ENCODE measurements around the gene SLC25A12. TPM values are rescaled to one million over a fixed set of nuclear protein-coding genes. Genes with fewer than 3 reads are reported as not detected.
A peak's percentile ranks its signal among the peaks of the same experiment; 100 is the strongest.
"Not testable (repeated sequence)": the region's sequence is repeated elsewhere in the genome, so short reads cannot be mapped to it uniquely, and the experiment has no call there.

Gene SLC25A12
- total RNA-seq, 2 experiments from 2014 or later, result 15.1 to 17.0 TPM

GRCh38 chr2:171919453-171919852 is 25.4 kb upstream of the SLC25A12 start:
- DNase-seq, result no peak
- H3K27me3 Mint-ChIP-seq, result no peaks in the 10 kb centered on the region
- peaks cover 1% of the 10 kb centered on the region for H3K36me3 Mint-ChIP-seq
- H3K27ac Mint-ChIP-seq, result no peak overlapping the region
- peaks cover 19% of the 10 kb centered on the region for H3K4me1 Mint-ChIP-seq (ENCODE audit: low read depth)
- intact Hi-C loops (cut with micrococcal nuclease), result no loop called here
- H3K4me3 Mint-ChIP-seq, result no peak overlapping the region
- ChIA-PET POLR2A (no interaction called here), CTCF (no interaction called here)
- H3K9me3 Mint-ChIP-seq, result no peaks in the 10 kb centered on the region

- no peak for DNase-seq
- Mint-ChIP-seq H3K9me3 (no peaks in the 10 kb centered on the region), H3K27ac (no peak overlapping the region), H3K4me1 (ENCODE audit: low read depth) (peaks cover 4% of the 10 kb centered on the region), H3K4me3 (no peak overlapping the region), H3K36me3 (no peaks in the 10 kb centered on the region), H3K27me3 (peaks cover 2% of the 10 kb centered on the region)
- CTCF ChIA-PET, result no interaction called here
- POLR2A ChIA-PET, result no interaction called here
- intact Hi-C loops (cut with micrococcal nuclease), result no loop called here
Observed at GRCh38 chr2:171913517-171913916, 19.5 kb upstream of the SLC25A12 start.

- POLR2A ChIA-PET, result no interaction called here
- intact Hi-C loops (cut with micrococcal nuclease), result no loop called here
- no peak for DNase-seq
- Mint-ChIP-seq H3K4me3 (no peak overlapping the region), H3K9me3 (no peaks in the 10 kb centered on the region), H3K4me1 (ENCODE audit: low read depth) (peaks cover 4% of the 10 kb centered on the region), H3K36me3 (no peaks in the 10 kb centered on the region), H3K27ac (no peak overlapping the region), H3K27me3 (peaks cover 2% of the 10 kb centered on the region)
- CTCF ChIA-PET, result no interaction called here
Observed at GRCh38 chr2:171910494-171910893, 16.4 kb upstream of the SLC25A12 start.

- H3K36me3 Mint-ChIP-seq, result no peaks in the 10 kb centered on the region
- H3K4me3 Mint-ChIP-seq, result no peak overlapping the region
- peaks cover 4% of the 10 kb centered on the region for H3K4me1 Mint-ChIP-seq (ENCODE audit: low read depth)
- no peak for DNase-seq
- peaks cover 2% of the 10 kb centered on the region for H3K27me3 Mint-ChIP-seq
- no peak overlapping the region for H3K27ac Mint-ChIP-seq
- ChIA-PET POLR2A (no interaction called here), CTCF (interaction anchor here (0.7 kb wide), 1 partner anchor 520 kb away, joined by 4 read pairs; no protein-coding TSS in a partner anchor)
- H3K9me3 Mint-ChIP-seq, result no peaks in the 10 kb centered on the region
- intact Hi-C loops (cut with micrococcal nuclease), result no loop called here
Observed at GRCh38 chr2:171909266-171909665, 15.2 kb upstream of the SLC25A12 start.

GRCh38 chr2:171908235-171908634 is 14.2 kb upstream of the SLC25A12 start:
- POLR2A ChIA-PET, result interaction anchor here (0.8 kb wide), 1 partner anchor 14 kb away, joined by 3 read pairs; the partner anchor contains the start of gene HAT1
- H3K9me3 Mint-ChIP-seq, result no peaks in the 10 kb centered on the region

DNA sequence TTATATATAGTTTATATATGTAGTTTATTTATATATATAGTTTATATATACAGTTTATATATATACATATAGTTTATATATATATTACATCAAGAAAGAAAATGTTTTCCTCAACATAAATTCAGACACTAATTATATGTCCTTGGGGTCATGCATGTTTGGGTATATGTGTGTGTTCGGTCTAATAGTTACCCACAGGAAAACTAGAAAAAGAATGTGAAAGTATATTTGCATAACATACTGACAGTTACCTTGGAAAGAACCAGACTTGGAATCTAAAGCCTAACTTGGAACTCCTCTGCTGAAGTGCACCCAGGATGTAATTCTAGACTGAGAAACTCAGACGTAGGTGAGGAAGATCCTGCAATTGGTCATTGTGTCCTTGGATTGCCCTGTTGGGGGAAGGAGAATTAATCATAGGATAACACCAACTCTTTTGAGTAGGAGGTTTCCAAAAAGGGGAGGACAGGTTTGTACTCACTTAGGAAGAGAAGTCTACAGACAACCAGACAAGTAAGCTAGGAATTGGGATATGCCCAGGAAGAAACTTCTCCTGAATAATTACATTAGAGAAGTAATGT is 8.9 kb upstream of the SLC25A12 start:
- DNase-seq, result no peak
- intact Hi-C loops (cut with micrococcal nuclease), result no loop called here
- ChIA-PET CTCF (no interaction called here), POLR2A (no interaction called here)
- no peaks in the 10 kb centered on the region for H3K4me1 Mint-ChIP-seq (ENCODE audit: low read depth)
- H3K36me3 Mint-ChIP-seq, result no peaks in the 10 kb centered on the region
- H3K9me3 Mint-ChIP-seq, result no peaks in the 10 kb centered on the region
- H3K27me3 Mint-ChIP-seq, result no peaks in the 10 kb centered on the region
- no peak overlapping the region for H3K27ac Mint-ChIP-seq
- no peak overlapping the region for H3K4me3 Mint-ChIP-seq

More at GRCh38 chr2:171908235-171908634, 14.2 kb upstream of the SLC25A12 start:
- Mint-ChIP-seq H3K4me1 (ENCODE audit: low read depth) (peaks cover 4% of the 10 kb centered on the region), H3K27me3 (peaks cover 2% of the 10 kb centered on the region), H3K4me3 (no peak overlapping the region), H3K36me3 (no peaks in the 10 kb centered on the region), H3K27ac (no peak overlapping the region)
- intact Hi-C loops (cut with micrococcal nuclease), result no loop called here
- CTCF ChIA-PET, result no interaction called here
- DNase-seq, result no peak

- H3K27ac Mint-ChIP-seq; intact Hi-C loops (cut with micrococcal nuclease); H3K27me3 Mint-ChIP-seq; H3K36me3 Mint-ChIP-seq; DNase-seq; H3K9me3 Mint-ChIP-seq; CTCF ChIA-PET; POLR2A ChIA-PET; H3K4me3 Mint-ChIP-seq; H3K4me1 Mint-ChIP-seq (ENCODE audit: low read depth): not testable (repeated sequence)
Observed at GRCh38 chr2:171899623-171900282, 5.7 kb upstream of the SLC25A12 start.

DNA sequence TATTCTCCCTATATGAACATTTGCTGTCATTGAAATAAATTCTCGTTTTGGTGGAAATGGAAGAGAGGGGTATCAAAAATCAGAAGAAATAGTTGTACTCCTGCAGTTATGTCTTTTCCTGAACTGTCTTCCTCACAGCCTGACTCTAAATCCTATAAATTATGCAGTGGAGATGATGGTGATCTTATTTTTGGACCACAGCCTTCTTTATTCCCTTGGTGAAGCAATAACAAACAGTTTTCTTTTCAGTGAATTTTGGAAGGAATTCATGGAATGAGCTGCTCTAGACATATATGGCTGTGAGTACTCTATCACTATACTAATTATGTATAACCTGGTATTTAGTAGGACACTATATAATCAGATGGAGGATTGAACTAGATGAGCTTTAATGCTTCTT is 1.7 kb upstream of the SLC25A12 start:
- ChIA-PET POLR2A (interaction anchor here (1.5 kb wide), 1 partner anchor 27 kb away, joined by 4 read pairs; the partner anchor contains the start of gene HAT1), CTCF (no interaction called here)
- Mint-ChIP-seq H3K27ac (no peak overlapping the region), H3K4me1 (ENCODE audit: low read depth) (peaks cover 21% of the 10 kb centered on the region), H3K9me3 (no peaks in the 10 kb centered on the region), H3K36me3 (peaks cover 8% of the 10 kb centered on the region), H3K27me3 (peaks cover 3% of the 10 kb centered on the region), H3K4me3 (no peak overlapping the region)
- DNase-seq, result no peak
- intact Hi-C loops (cut with micrococcal nuclease), result no loop called here

- ChIA-PET CTCF (interaction anchor here (0.9 to 2.8 kb wide), 3 partner anchors 18 to 208 kb away, joined by 3 to 8 read pairs (median 3); partner anchors contain the start of genes DLX2 and HAT1), POLR2A (interaction anchor here (1.1 to 2.7 kb wide), 4 partner anchors 12 to 965 kb away, joined by 3 to 18 read pairs (median 4); partner anchors contain the start of gene GORASP2)
- Mint-ChIP-seq H3K36me3 (peaks cover 14% of the 10 kb centered on the region), H3K27me3 (peaks cover 3% of the 10 kb centered on the region), H3K27ac (peak overlapping the region; percentile 60), H3K4me1 (ENCODE audit: low read depth) (peaks cover 23% of the 10 kb centered on the region), H3K9me3 (no peaks in the 10 kb centered on the region), H3K4me3 (peak overlapping the region; percentile 96)
- DNase-seq, result no peak
- intact Hi-C loops (cut with micrococcal nuclease), result loop anchor here (1.0 kb wide), 1 partner anchor 28 kb away; the partner anchor contains the start of gene HAT1
Observed at GRCh38 chr2:171894612-171894947, 536 bp upstream of the SLC25A12 start.

- peaks cover 26% of the 10 kb centered on the region for H3K4me1 Mint-ChIP-seq (ENCODE audit: low read depth)
- DNase-seq, result no peak
- CTCF ChIA-PET, result interaction anchor here (1.2 to 2.8 kb wide), 2 partner anchors 16 to 29 kb away, joined by 3 to 8 read pairs; partner anchors contain the start of gene HAT1
- H3K27me3 Mint-ChIP-seq, result peaks cover 3% of the 10 kb centered on the region
- H3K4me3 Mint-ChIP-seq, result peak overlapping the region; percentile 96
- intact Hi-C loops (cut with micrococcal nuclease), result no loop called here
- POLR2A ChIA-PET, result interaction anchor here (0.8 to 2.7 kb wide), 6 partner anchors 11 to 964 kb away, joined by 3 to 18 read pairs (median 4); partner anchors contain the start of genes GORASP2 and HAT1
- H3K36me3 Mint-ChIP-seq, result peaks cover 14% of the 10 kb centered on the region
- H3K27ac Mint-ChIP-seq, result peak overlapping the region; percentile 91
- H3K9me3 Mint-ChIP-seq, result no peaks in the 10 kb centered on the region
Observed at GRCh38 chr2:171893196-171893823, 734 bp downstream of the SLC25A12 start.

- Mint-ChIP-seq H3K4me3 (no peak overlapping the region), H3K27me3 (no peaks in the 10 kb centered on the region), H3K9me3 (no peaks in the 10 kb centered on the region), H3K27ac (no peak overlapping the region), H3K4me1 (ENCODE audit: low read depth) (peaks cover 29% of the 10 kb centered on the region), H3K36me3 (peaks cover 21% of the 10 kb centered on the region)
- no peak for DNase-seq
- CTCF ChIA-PET, result interaction anchor here (1.1 kb wide), 1 partner anchor 215 kb away, joined by 3 read pairs; no protein-coding TSS in a partner anchor
- POLR2A ChIA-PET, result no interaction called here
- intact Hi-C loops (cut with micrococcal nuclease), result no loop called here
Observed at GRCh38 chr2:171889808-171890207, 4.2 kb downstream of the SLC25A12 start.

GRCh38 chr2:171889333-171889732 is 4.7 kb downstream of the SLC25A12 start:
- intact Hi-C loops (cut with micrococcal nuclease), result no loop called here
- ChIA-PET POLR2A (no interaction called here), CTCF (interaction anchor here (1.1 kb wide), 1 partner anchor 215 kb away, joined by 3 read pairs; no protein-coding TSS in a partner anchor)
- Mint-ChIP-seq H3K27ac (no peak overlapping the region), H3K4me1 (ENCODE audit: low read depth) (peaks cover 25% of the 10 kb centered on the region), H3K9me3 (no peaks in the 10 kb centered on the region), H3K4me3 (no peak overlapping the region), H3K27me3 (no peaks in the 10 kb centered on the region), H3K36me3 (peaks cover 21% of the 10 kb centered on the region)
- DNase-seq, result no peak
